ENCODE results near the gene OAS1.

Gene OAS1

GRCh38 chr12:112878488-112878887 lies 28.3 kb upstream of the OAS1 start (continued):
- no peak for TF ChIP-seq CTCF (tag by site-specific recombination; IDR thresholded peaks at IDR 0.05)

GRCh38 chr12:112879191-112879705 lies 27.5 kb upstream of the OAS1 start:
- ChIA-PET POLR2A (no interaction called here), CTCF (no interaction called here)
- H3K4me3 ChIP-seq (ENCODE audit: low read depth, low read length): no peak overlapping the region
- H3K4me1 ChIP-seq (ENCODE audit: control insufficient read depth, insufficient read depth, low read length): no peaks in the 10 kb centered on the region
- no peak overlapping the region for H3K27ac ChIP-seq (ENCODE audit: extremely low read depth, low read depth, low read length)
- TF ChIP-seq ZIC2 (tag by site-specific recombination; IDR thresholded peaks at IDR 0.05) (peak; percentile 38), ZNF48 (tag by site-specific recombination; IDR thresholded peaks at IDR 0.05) (no peak)
- H3K9me3 ChIP-seq (ENCODE audit: control insufficient read depth, insufficient read depth, low read depth, low read length): no peaks in the 10 kb centered on the region
- no peaks in the 10 kb centered on the region for H3K36me3 ChIP-seq (ENCODE audit: control insufficient read depth in 2 of 2, insufficient read depth in 1 of 2, low read length in 2 of 2)

DNA sequence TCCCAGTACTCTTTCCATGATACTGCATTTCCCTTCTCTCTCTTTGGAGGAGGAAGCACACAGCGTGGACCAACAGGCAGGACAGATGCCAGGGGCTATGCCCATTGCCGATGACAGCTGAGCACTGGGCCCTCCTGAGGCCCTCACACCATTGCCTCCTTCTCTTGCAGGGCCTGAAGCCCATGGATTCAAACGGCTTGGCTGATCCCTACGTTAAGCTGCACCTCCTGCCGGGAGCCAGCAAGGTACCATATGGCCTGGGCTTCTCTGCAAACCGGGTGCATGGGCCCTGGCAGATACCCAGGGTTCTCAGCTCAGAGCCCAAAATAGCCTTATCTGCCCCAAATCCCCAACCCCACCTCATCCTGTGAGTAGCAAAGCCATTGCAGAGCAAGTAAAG lies 25.2 kb upstream of the OAS1 start:
- CTCF ChIA-PET: no interaction called here
- TF ChIP-seq ZNF114 (tag by site-specific recombination; IDR thresholded peaks at IDR 0.05): no peak
- no peak for TF ChIP-seq ZNF658 (tag by site-specific recombination; IDR thresholded peaks at IDR 0.05)
- TF ChIP-seq ZNF677 (tag by site-specific recombination; IDR thresholded peaks at IDR 0.05): no peak
- TF ChIP-seq ZBTB21 (tag by site-specific recombination; IDR thresholded peaks at IDR 0.05): no peak
- no peak for TF ChIP-seq ZNF621 (tag by site-specific recombination; IDR thresholded peaks at IDR 0.05)
- TF ChIP-seq EGR2 (tag by site-specific recombination; IDR thresholded peaks at IDR 0.05; ENCODE audit: low read depth): no peak
- no peak for TF ChIP-seq ZNF777 (tag by site-specific recombination; IDR thresholded peaks at IDR 0.05; ENCODE audit: borderline replicate concordance)
- TF ChIP-seq TCF7L2 (IDR thresholded peaks at IDR 0.05; ENCODE audit: borderline replicate concordance, low read depth, low read length): no peak
- no peak for TF ChIP-seq ZNF549 (tag by site-specific recombination; IDR thresholded peaks at IDR 0.05)
- TF ChIP-seq, protein P1, sequence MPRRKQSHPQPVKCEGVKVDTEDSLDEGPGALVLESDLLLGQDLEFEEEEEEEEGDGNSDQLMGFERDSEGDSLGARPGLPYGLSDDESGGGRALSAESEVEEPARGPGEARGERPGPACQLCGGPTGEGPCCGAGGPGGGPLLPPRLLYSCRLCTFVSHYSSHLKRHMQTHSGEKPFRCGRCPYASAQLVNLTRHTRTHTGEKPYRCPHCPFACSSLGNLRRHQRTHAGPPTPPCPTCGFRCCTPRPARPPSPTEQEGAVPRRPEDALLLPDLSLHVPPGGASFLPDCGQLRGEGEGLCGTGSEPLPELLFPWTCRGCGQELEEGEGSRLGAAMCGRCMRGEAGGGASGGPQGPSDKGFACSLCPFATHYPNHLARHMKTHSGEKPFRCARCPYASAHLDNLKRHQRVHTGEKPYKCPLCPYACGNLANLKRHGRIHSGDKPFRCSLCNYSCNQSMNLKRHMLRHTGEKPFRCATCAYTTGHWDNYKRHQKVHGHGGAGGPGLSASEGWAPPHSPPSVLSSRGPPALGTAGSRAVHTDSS (tag by site-specific recombination; IDR thresholded peaks at IDR 0.05): no peak
- no peak for TF ChIP-seq ZNF692 (tag by site-specific recombination; IDR thresholded peaks at IDR 0.05)
- no peak for TF ChIP-seq SETDB1 (IDR thresholded peaks at IDR 0.05; ENCODE audit: insufficient read length, low read length)
- TF ChIP-seq, protein P2, sequence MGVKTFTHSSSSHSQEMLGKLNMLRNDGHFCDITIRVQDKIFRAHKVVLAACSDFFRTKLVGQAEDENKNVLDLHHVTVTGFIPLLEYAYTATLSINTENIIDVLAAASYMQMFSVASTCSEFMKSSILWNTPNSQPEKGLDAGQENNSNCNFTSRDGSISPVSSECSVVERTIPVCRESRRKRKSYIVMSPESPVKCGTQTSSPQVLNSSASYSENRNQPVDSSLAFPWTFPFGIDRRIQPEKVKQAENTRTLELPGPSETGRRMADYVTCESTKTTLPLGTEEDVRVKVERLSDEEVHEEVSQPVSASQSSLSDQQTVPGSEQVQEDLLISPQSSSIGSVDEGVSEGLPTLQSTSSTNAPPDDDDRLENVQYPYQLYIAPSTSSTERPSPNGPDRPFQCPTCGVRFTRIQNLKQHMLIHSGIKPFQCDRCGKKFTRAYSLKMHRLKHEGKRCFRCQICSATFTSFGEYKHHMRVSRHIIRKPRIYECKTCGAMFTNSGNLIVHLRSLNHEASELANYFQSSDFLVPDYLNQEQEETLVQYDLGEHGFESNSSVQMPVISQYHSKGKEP (tag by site-specific recombination; IDR thresholded peaks at IDR 0.05): no peak
- TF ChIP-seq, protein P3, sequence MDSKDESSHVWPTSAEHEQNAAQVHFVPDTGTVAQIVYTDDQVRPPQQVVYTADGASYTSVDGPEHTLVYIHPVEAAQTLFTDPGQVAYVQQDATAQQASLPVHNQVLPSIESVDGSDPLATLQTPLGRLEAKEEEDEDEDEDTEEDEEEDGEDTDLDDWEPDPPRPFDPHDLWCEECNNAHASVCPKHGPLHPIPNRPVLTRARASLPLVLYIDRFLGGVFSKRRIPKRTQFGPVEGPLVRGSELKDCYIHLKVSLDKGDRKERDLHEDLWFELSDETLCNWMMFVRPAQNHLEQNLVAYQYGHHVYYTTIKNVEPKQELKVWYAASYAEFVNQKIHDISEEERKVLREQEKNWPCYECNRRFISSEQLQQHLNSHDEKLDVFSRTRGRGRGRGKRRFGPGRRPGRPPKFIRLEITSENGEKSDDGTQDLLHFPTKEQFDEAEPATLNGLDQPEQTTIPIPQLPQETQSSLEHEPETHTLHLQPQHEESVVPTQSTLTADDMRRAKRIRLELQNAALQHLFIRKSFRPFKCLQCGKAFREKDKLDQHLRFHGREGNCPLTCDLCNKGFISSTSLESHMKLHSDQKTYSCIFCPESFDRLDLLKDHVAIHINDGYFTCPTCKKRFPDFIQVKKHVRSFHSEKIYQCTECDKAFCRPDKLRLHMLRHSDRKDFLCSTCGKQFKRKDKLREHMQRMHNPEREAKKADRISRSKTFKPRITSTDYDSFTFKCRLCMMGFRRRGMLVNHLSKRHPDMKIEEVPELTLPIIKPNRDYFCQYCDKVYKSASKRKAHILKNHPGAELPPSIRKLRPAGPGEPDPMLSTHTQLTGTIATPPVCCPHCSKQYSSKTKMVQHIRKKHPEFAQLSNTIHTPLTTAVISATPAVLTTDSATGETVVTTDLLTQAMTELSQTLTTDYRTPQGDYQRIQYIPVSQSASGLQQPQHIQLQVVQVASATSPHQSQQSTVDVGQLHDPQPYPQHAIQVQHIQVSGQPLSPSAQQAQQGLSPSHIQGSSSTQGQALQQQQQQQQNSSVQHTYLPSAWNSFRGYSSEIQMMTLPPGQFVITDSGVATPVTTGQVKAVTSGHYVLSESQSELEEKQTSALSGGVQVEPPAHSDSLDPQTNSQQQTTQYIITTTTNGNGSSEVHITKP (tag by site-specific recombination; IDR thresholded peaks at IDR 0.05): no peak
- TF ChIP-seq OVOL3 (tag by site-specific recombination; IDR thresholded peaks at IDR 0.05): no peak
- TF ChIP-seq SP7 (tag by site-specific recombination; IDR thresholded peaks at IDR 0.05): no peak
- TF ChIP-seq ZXDB (tag by site-specific recombination; IDR thresholded peaks at IDR 0.05): no peak
- TF ChIP-seq ZBTB7A (tag by site-specific recombination; IDR thresholded peaks at IDR 0.05; ENCODE audit: low read depth): no peak
- Histone ChIP-seq H3K9me3 (ENCODE audit: control insufficient read depth, insufficient read depth, low read depth, low read length) (no peaks in the 10 kb centered on the region), H3K4me3 (ENCODE audit: low read depth, low read length) (no peak overlapping the region), H3K27ac (ENCODE audit: extremely low read depth, low read depth, low read length) (no peak overlapping the region), H3K36me3 (ENCODE audit: control insufficient read depth in 2 of 2, insufficient read depth in 1 of 2, low read length in 2 of 2) (no peaks in the 10 kb centered on the region), H3K4me1 (ENCODE audit: control insufficient read depth, insufficient read depth, low read length) (no peaks in the 10 kb centered on the region)
- POLR2A ChIA-PET: no interaction called here
